ENCODE data around the gene ARHGAP24. TPM values are rescaled to one million over a fixed set of nuclear protein-coding genes. Genes with fewer than 3 reads are reported as not detected.

ARHGAP24 gene
- total RNA-seq, 2 donors from 2014 or later, result 1.0 TPM; not detected in 1

DNA sequence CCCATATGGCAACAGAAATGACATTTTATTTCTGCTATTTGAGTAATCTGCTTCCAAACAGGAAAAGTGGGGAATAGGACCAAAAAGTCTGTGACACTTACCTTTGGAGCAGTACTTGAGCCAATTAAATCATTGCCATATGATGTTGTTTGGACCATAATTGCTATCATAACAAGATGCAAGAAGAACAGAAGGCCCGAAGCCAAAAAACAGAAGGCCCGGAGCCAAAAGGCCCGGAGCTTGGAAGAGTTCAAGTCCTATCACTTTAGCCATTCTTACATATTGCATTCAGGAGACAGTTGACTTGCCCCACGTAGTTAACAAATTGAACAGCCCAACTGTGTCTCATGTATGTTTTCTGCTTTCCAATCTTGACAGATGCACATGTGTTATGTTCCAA, 285.6 kb downstream of the ARHGAP24 start:
- DNase-seq (ENCODE audit: low spot score) (no peak), ATAC-seq (no peak)
- no peaks in the 10 kb centered on the region for H3K36me3 Mint-ChIP-seq
- no peaks in the 10 kb centered on the region for H3K4me1 Mint-ChIP-seq (ENCODE audit: low read depth in 2 of 2)
- H3K27ac Mint-ChIP-seq, result no peak overlapping the region
- no peaks in the 10 kb centered on the region for H3K27me3 Mint-ChIP-seq
- no peak overlapping the region for H3K4me3 Mint-ChIP-seq
- H3K9me3 Mint-ChIP-seq, result peaks cover 12% of the 10 kb centered on the region

DNA sequence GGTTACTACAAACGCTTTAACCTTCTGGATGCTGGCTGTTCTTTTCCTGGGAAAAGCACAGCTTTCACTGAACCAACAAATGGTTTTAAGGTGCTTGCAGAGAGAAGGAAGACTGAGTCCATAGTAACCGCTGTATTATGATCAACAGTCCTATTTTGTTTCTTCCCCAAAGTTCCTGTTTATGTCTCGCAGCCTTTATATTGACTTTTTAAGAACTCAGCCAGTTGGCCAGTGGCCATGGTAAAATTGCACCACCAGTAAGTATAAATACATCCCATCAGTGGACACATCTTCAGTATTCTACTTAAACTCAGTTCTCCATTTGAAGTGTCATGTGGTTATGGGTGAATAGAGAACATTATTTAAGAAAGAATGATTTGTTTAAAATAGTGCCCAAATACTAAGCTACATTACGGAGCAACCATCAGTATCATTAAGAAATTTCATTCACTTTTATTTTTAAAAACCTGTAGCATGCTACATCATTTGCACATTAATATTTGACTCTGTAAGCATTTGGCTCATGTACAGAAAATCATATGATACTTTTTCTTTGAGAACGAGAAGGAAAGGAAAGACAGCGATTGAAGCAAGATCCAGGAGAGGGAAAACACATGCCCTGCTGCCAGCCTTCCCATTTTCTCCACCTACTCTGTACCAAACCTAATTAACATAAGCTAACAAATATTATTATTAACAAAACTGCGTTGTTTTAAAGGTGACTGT, 287.0 kb downstream of the ARHGAP24 start:
- Mint-ChIP-seq H3K4me1 (ENCODE audit: low read depth in 2 of 2) (no peaks in the 10 kb centered on the region), H3K27me3 (no peaks in the 10 kb centered on the region), H3K9me3 (peaks cover 12% of the 10 kb centered on the region), H3K36me3 (no peaks in the 10 kb centered on the region), H3K4me3 (no peak overlapping the region), H3K27ac (no peak overlapping the region)
- DNase-seq (ENCODE audit: low spot score), result no peak
- no peak for ATAC-seq

- Mint-ChIP-seq H3K27me3 (no peaks in the 10 kb centered on the region), H3K27ac (no peak overlapping the region), H3K4me1 (ENCODE audit: low read depth in 2 of 2) (no peaks in the 10 kb centered on the region), H3K4me3 (no peak overlapping the region), H3K36me3 (no peaks in the 10 kb centered on the region), H3K9me3 (peaks cover 12% of the 10 kb centered on the region)
- DNase-seq (ENCODE audit: low spot score) (no peak), ATAC-seq (no peak)
Observed at GRCh38 chr4:85762529-85762871, 287.6 kb downstream of the ARHGAP24 start.

GRCh38 chr4:85763202-85763601, 288.3 kb downstream of the ARHGAP24 start:
- no peak for DNase-seq (ENCODE audit: low spot score)
- H3K36me3 Mint-ChIP-seq, result no peaks in the 10 kb centered on the region
- no peaks in the 10 kb centered on the region for H3K4me1 Mint-ChIP-seq (ENCODE audit: low read depth in 2 of 2)
- H3K27me3 Mint-ChIP-seq, result no peaks in the 10 kb centered on the region
- no peak for ATAC-seq
- H3K27ac Mint-ChIP-seq, result no peak overlapping the region
- no peak overlapping the region for H3K4me3 Mint-ChIP-seq
- H3K9me3 Mint-ChIP-seq, result peaks cover 11% of the 10 kb centered on the region

- H3K4me1 Mint-ChIP-seq (ENCODE audit: low read depth in 2 of 2), result no peaks in the 10 kb centered on the region
- DNase-seq (ENCODE audit: low spot score) (no peak), ATAC-seq (no peak)
- H3K4me3 Mint-ChIP-seq, result no peak overlapping the region
- H3K27ac Mint-ChIP-seq, result no peak overlapping the region
- peaks cover 3% of the 10 kb centered on the region for H3K9me3 Mint-ChIP-seq
- no peaks in the 10 kb centered on the region for H3K27me3 Mint-ChIP-seq
- H3K36me3 Mint-ChIP-seq, result no peaks in the 10 kb centered on the region
Observed at GRCh38 chr4:85767649-85768048, 292.7 kb downstream of the ARHGAP24 start.

GRCh38 chr4:85769009-85769408, 294.1 kb downstream of the ARHGAP24 start:
- H3K27ac Mint-ChIP-seq, result no peak overlapping the region
- DNase-seq (ENCODE audit: low spot score), result no peak
- no peaks in the 10 kb centered on the region for H3K4me1 Mint-ChIP-seq (ENCODE audit: low read depth in 2 of 2)
- H3K4me3 Mint-ChIP-seq, result no peak overlapping the region
- H3K9me3 Mint-ChIP-seq, result peaks cover 3% of the 10 kb centered on the region
- ATAC-seq, result no peak
- no peaks in the 10 kb centered on the region for H3K36me3 Mint-ChIP-seq
- H3K27me3 Mint-ChIP-seq, result no peaks in the 10 kb centered on the region

GRCh38 chr4:85772470-85772869, 297.5 kb downstream of the ARHGAP24 start:
- H3K36me3 Mint-ChIP-seq, result no peaks in the 10 kb centered on the region
- DNase-seq (ENCODE audit: low spot score) (no peak), ATAC-seq (no peak)
- H3K4me1 Mint-ChIP-seq (ENCODE audit: low read depth in 2 of 2), result no peaks in the 10 kb centered on the region
- H3K27me3 Mint-ChIP-seq, result no peaks in the 10 kb centered on the region
- H3K4me3 Mint-ChIP-seq, result no peak overlapping the region
- H3K27ac Mint-ChIP-seq, result no peak overlapping the region
- H3K9me3 Mint-ChIP-seq, result peaks cover 10% of the 10 kb centered on the region

DNA sequence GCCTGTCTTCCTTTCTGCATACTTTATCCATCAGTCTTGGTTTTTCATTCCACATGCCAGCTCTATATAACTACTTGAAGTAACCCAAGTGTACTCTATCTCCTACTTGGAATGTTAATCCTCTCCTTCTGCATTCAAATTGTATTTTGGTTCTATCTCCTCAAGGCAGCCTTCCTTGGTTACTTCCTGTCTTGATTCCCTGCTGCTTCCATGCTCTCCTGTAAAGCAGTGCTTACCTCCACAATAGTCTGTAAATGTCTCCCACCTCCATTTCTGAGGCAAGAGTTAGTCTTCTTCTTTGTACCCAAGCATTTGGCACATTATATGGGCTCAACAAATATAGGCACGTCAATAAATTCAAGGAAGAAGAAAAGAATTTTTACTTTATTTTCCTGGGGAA, 298.4 kb downstream of the ARHGAP24 start:
- H3K4me1 Mint-ChIP-seq (ENCODE audit: low read depth in 2 of 2), result no peaks in the 10 kb centered on the region
- ATAC-seq, result no peak
- no peaks in the 10 kb centered on the region for H3K27me3 Mint-ChIP-seq
- H3K9me3 Mint-ChIP-seq, result peaks cover 7% of the 10 kb centered on the region
- no peak for DNase-seq (ENCODE audit: low spot score)
- no peaks in the 10 kb centered on the region for H3K36me3 Mint-ChIP-seq
- H3K27ac Mint-ChIP-seq, result no peak overlapping the region
- no peak overlapping the region for H3K4me3 Mint-ChIP-seq

GRCh38 chr4:85774000-85774399, 299.1 kb downstream of the ARHGAP24 start:
- Mint-ChIP-seq H3K4me1 (ENCODE audit: low read depth in 2 of 2) (no peaks in the 10 kb centered on the region), H3K27me3 (no peaks in the 10 kb centered on the region), H3K27ac (no peak overlapping the region), H3K9me3 (peaks cover 7% of the 10 kb centered on the region), H3K36me3 (no peaks in the 10 kb centered on the region), H3K4me3 (no peak overlapping the region)
- DNase-seq (ENCODE audit: low spot score) (no peak), ATAC-seq (no peak)

GRCh38 chr4:85774489-85774888, 299.5 kb downstream of the ARHGAP24 start:
- no peak overlapping the region for H3K4me3 Mint-ChIP-seq
- peaks cover 7% of the 10 kb centered on the region for H3K9me3 Mint-ChIP-seq
- no peak for DNase-seq (ENCODE audit: low spot score)
- no peaks in the 10 kb centered on the region for H3K27me3 Mint-ChIP-seq
- H3K36me3 Mint-ChIP-seq, result no peaks in the 10 kb centered on the region
- ATAC-seq, result no peak
- no peak overlapping the region for H3K27ac Mint-ChIP-seq
- H3K4me1 Mint-ChIP-seq (ENCODE audit: low read depth in 2 of 2), result no peaks in the 10 kb centered on the region

DNA sequence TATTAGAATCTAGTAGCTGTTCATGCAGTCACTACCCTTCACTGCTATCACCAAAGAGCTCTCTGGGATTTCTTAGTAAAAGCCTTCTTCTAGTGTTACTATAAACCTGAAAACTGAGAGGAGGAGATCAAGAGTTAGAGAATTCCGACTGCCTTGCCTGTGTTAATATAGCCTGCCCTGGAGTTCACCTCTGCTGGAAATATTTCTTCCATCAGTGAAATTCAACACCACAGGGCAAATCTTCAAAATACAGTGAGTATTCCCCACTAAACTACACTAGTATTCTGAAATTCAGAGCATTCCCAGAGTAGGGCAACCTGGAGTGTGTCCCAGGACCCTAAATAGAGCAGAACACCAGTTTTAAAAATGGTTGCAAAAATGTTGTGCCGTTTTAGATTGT, 301.1 kb downstream of the ARHGAP24 start:
- H3K27ac Mint-ChIP-seq, result no peak overlapping the region
- DNase-seq (ENCODE audit: low spot score) (no peak), ATAC-seq (no peak)
- no peaks in the 10 kb centered on the region for H3K4me1 Mint-ChIP-seq (ENCODE audit: low read depth in 2 of 2)
- no peaks in the 10 kb centered on the region for H3K27me3 Mint-ChIP-seq
- H3K36me3 Mint-ChIP-seq, result no peaks in the 10 kb centered on the region
- peaks cover 7% of the 10 kb centered on the region for H3K9me3 Mint-ChIP-seq
- H3K4me3 Mint-ChIP-seq, result no peak overlapping the region

GRCh38 chr4:85776579-85776978, 301.6 kb downstream of the ARHGAP24 start:
- Mint-ChIP-seq H3K36me3 (no peaks in the 10 kb centered on the region), H3K27ac (no peak overlapping the region), H3K27me3 (no peaks in the 10 kb centered on the region), H3K4me1 (ENCODE audit: low read depth in 2 of 2) (no peaks in the 10 kb centered on the region), H3K4me3 (no peak overlapping the region), H3K9me3 (peaks cover 7% of the 10 kb centered on the region)
- DNase-seq (ENCODE audit: low spot score) (no peak), ATAC-seq (no peak)

- no peak for ATAC-seq
- Mint-ChIP-seq H3K27me3 (no peaks in the 10 kb centered on the region), H3K4me1 (ENCODE audit: low read depth in 2 of 2) (no peaks in the 10 kb centered on the region), H3K9me3 (peaks cover 7% of the 10 kb centered on the region), H3K27ac (no peak overlapping the region), H3K4me3 (no peak overlapping the region), H3K36me3 (no peaks in the 10 kb centered on the region)
- no peak for DNase-seq (ENCODE audit: low spot score)
Observed at GRCh38 chr4:85777908-85778631, 303.1 kb downstream of the ARHGAP24 start.

GRCh38 chr4:85778632-85779131, 303.7 kb downstream of the ARHGAP24 start:
- no peaks in the 10 kb centered on the region for H3K4me1 Mint-ChIP-seq (ENCODE audit: low read depth in 2 of 2)
- H3K27me3 Mint-ChIP-seq, result no peaks in the 10 kb centered on the region
- DNase-seq (ENCODE audit: low spot score) (no peak), ATAC-seq (no peak)
- no peak overlapping the region for H3K27ac Mint-ChIP-seq
- peaks cover 7% of the 10 kb centered on the region for H3K9me3 Mint-ChIP-seq
- H3K36me3 Mint-ChIP-seq, result no peaks in the 10 kb centered on the region
- H3K4me3 Mint-ChIP-seq, result no peak overlapping the region
